HG02759 (cell line): Measurements from ENCODE around the gene SLC25A26.

Experiments used
- ATAC-seq: cut with Tn5 transposase; IDR thresholded peaks from one replicate; pipeline ENCODE4 v1.9.1; 2021; ENCODE audit warnings: mild to moderate bottlenecking, moderate library complexity; ENCODE audit not compliant: unreplicated experiment

SLC25A26 gene

GRCh38 chr3:66426135-66426534 is 205.3 kb downstream of the SLC25A26 start:
- ATAC-seq, result no peak

- no peak for ATAC-seq
These were observed 206.6 kb downstream of the SLC25A26 start for GRCh38 chr3:66427352-66427751.

- ATAC-seq, result no peak
These were observed 207.2 kb downstream of the SLC25A26 start for GRCh38 chr3:66427951-66428474.
